HepG2 (cell line): ENCODE measurements around the gene GMEB2. TPM values are rescaled to one million over a fixed set of nuclear protein-coding genes. Genes with fewer than 3 reads are reported as not detected.

ENCODE experiments used
- ATAC-seq: fragments of 200-7000 bp; cut with Tn5 transposase; 3 replicates; pipeline ENCODE4 v1.9.1; 2020; ENCODE audit warnings: mild to moderate bottlenecking, moderate library complexity
- BruUV-seq: library from RNA; stranded (reverse); fragments of 400-500 nt; replicated peaks from 2 replicates; lab custom pipeline; 2021; lab: Mats Ljungman, UMichigan
- CTCF ChIA-PET: fragments of 300-600 bp; formaldehyde crosslinking; extraction: SDS; loops from one replicate; lab custom pipeline; 2021; ENCODE audit warnings: low total read pairs, inconsistent platforms, low intra/inter-chr PET ratio; lab: Yijun Ruan, JAX
- POLR2A ChIA-PET: fragments of 350-600 bp; sonication (Branson Sonifier 250); formaldehyde crosslinking; loops from one replicate; lab custom pipeline; 2020; ENCODE audit warnings: antibody characterized with exemption, inconsistent platforms; lab: Yijun Ruan, JAX
- DNase-seq: peaks from one replicate; pipeline ENCODE4 v3.0.0-alpha.2; 2015; ENCODE audit warnings: low spot score
- FAIRE-seq: peaks from 3 replicates; lab custom pipeline; 2011; peaks lifted over from hg19 to GRCh38; lab: Jason Lieb, UNC
- H2AFZ ChIP-seq: one replicate; pipeline ENCODE4 v1.6.1; 2011; ENCODE audit warnings: low read length, inconsistent platforms
- H3K27ac ChIP-seq: fragments of 300-600 bp; 3 replicates; pipeline ENCODE4 v1.8.0; 2011; ENCODE audit warnings: mixed run types, mild to moderate bottlenecking, mixed read lengths, low read length, inconsistent platforms; ENCODE audit not compliant: insufficient read depth; ENCODE audit errors: extremely low read length
- H3K27me3 ChIP-seq, 2 experiments: fragments of 200-600 bp in 1 of 2; 2 replicates in 1 of 2; 3 replicates in 1 of 2; pipeline versions ENCODE4 v1.6.0 to v1.8.0; 2011; ENCODE audit warnings: low read length in 2 of 2, mild to moderate bottlenecking in 2 of 2, moderate library complexity in 2 of 2, inconsistent platforms in 1 of 2; ENCODE audit not compliant: insufficient read depth in 2 of 2, control insufficient read depth in 1 of 2
- H3K36me3 ChIP-seq, 2 experiments: fragments of 200-600 bp in 1 of 2; replicated peaks in 1 of 2; 2 replicates in 1 of 2; 3 replicates in 1 of 2; pipeline versions ENCODE4 v1.5.1 to v1.8.0; 2011; ENCODE audit warnings: low read length in 2 of 2, inconsistent platforms in 1 of 2; ENCODE audit not compliant: insufficient read depth in 2 of 2, control insufficient read depth in 1 of 2
- H3K4me1 ChIP-seq: 2 replicates; pipeline ENCODE4 v1.5.1; 2012; ENCODE audit warnings: low read length, inconsistent platforms; ENCODE audit not compliant: insufficient read depth
- H3K4me2 ChIP-seq: 2 replicates; pipeline ENCODE4 v1.6.0; 2011; ENCODE audit warnings: low read depth, low read length, inconsistent platforms
- H3K4me3 ChIP-seq, 3 experiments: fragments of 200-600 bp in 1 of 3; sonication (generic), shearing (Covaris generic) in 1 of 3; replicated peaks in 1 of 3; 2 replicates each; pipeline ENCODE4 v1.5.1; 2011 to 2016; ENCODE audit warnings: low read length in 3 of 3, inconsistent platforms in 2 of 3, low read depth in 2 of 3, mild to moderate bottlenecking in 2 of 3, control low read depth in 1 of 3, mixed read lengths in 1 of 3; ENCODE audit not compliant: insufficient read depth in 1 of 3
- H3K79me2 ChIP-seq: one replicate; pipeline ENCODE4 v1.6.1; 2011; ENCODE audit warnings: low read length, inconsistent platforms; ENCODE audit not compliant: insufficient read depth
- H3K9ac ChIP-seq: 2 replicates; pipeline ENCODE4 v1.6.0; 2011; ENCODE audit warnings: mild to moderate bottlenecking, low read depth, low read length, inconsistent platforms; ENCODE audit not compliant: insufficient read depth
- H3K9me3 ChIP-seq: 2 replicates; pipeline ENCODE4 v1.5.1; 2012; ENCODE audit warnings: mild to moderate bottlenecking, low read length
- H4K20me1 ChIP-seq: 2 replicates; pipeline ENCODE4 v1.6.0; 2011; ENCODE audit warnings: inconsistent platforms, mild to moderate bottlenecking, low read length, moderate library complexity; ENCODE audit not compliant: insufficient read depth
- AHDC1 ChIP-seq: sonication (generic); formaldehyde crosslinking; IDR thresholded peaks from 2 replicates; pipeline ENCODE4 v1.5.1; 2020; ENCODE audit warnings: mild to moderate bottlenecking, missing genetic modification reagents, borderline replicate concordance
- CCAR2 ChIP-seq: fragments of 200-400 bp; formaldehyde crosslinking; optimal IDR thresholded peaks from 2 replicates; pipeline ENCODE3; 2018; ENCODE audit warnings: low read depth, mild to moderate bottlenecking, low read length, moderate library complexity
- KLF13 ChIP-seq: sonication (generic); formaldehyde crosslinking; IDR thresholded peaks from 2 replicates; pipeline ENCODE4 v1.4.0; 2020; ENCODE audit warnings: mild to moderate bottlenecking, missing genetic modification reagents
- MEF2D ChIP-seq: sonication (generic); formaldehyde crosslinking; IDR thresholded peaks from 2 replicates; pipeline ENCODE4 v1.5.1; 2020; ENCODE audit warnings: mild to moderate bottlenecking, missing genetic modification reagents
- NFIB ChIP-seq: sonication (generic); formaldehyde crosslinking; IDR thresholded peaks from 2 replicates; pipeline ENCODE4 v1.9.0; 2021; ENCODE audit warnings: missing genetic modification reagents, mild to moderate bottlenecking, borderline replicate concordance
- ZMYM2 ChIP-seq: sonication (generic); formaldehyde crosslinking; IDR thresholded peaks from 2 replicates; pipeline ENCODE4 v1.8.0; 2022; ENCODE audit warnings: mild to moderate bottlenecking, missing genetic modification reagents
- ZMYM4 ChIP-seq: sonication (generic); formaldehyde crosslinking; IDR thresholded peaks from 2 replicates; pipeline ENCODE4 v1.8.1; 2023; ENCODE audit warnings: mild to moderate bottlenecking, missing genetic modification reagents
- ZNF253 ChIP-seq: sonication (generic); formaldehyde crosslinking; IDR thresholded peaks from 2 replicates; pipeline ENCODE4 v1.8.0; 2022; ENCODE audit warnings: mild to moderate bottlenecking, missing genetic modification reagents, borderline replicate concordance
- ZNF431 ChIP-seq: sonication (generic); formaldehyde crosslinking; IDR thresholded peaks from 2 replicates; pipeline ENCODE4 v1.9.0; 2022; ENCODE audit warnings: missing genetic modification reagents, low read depth, mild to moderate bottlenecking, borderline replicate concordance
- ZNF44 ChIP-seq: sonication (generic); formaldehyde crosslinking; IDR thresholded peaks from 2 replicates; pipeline ENCODE4 v1.5.1; 2020; ENCODE audit warnings: mild to moderate bottlenecking, missing genetic modification reagents
- ZNF512B ChIP-seq: sonication (generic); formaldehyde crosslinking; IDR thresholded peaks from 2 replicates; pipeline ENCODE4 v1.5.1; 2020; ENCODE audit warnings: missing genetic modification reagents, mild to moderate bottlenecking, borderline replicate concordance
- ZNF567 ChIP-seq: sonication (generic); formaldehyde crosslinking; IDR thresholded peaks from 2 replicates; pipeline ENCODE4 v1.8.1; 2023; ENCODE audit warnings: mild to moderate bottlenecking, missing genetic modification reagents, borderline replicate concordance
- WGBS: methylation state at CpG from one replicate; pipeline ENCODE4 v1.1.6; 2017; ENCODE audit warnings: low lambda C conversion rate; 5-methylcytosine and 5-hydroxymethylcytosine counted together
- in situ Hi-C: cut with HindIII; loops from 2 replicates; pipeline ENCODE4 v1.10.0; 2017; ENCODE audit warnings: low pct_unique_long_range_greater_than_20kb; ENCODE audit not compliant: extremely low pct_ligation_motif_present
- intact Hi-C: fragments of 100-400 bp; cut with micrococcal nuclease; formaldehyde crosslinking; loops from one replicate; pipeline ENCODE4 v1.10.0; 2022; ENCODE audit not compliant: unreplicated experiment
- polyA plus RNA-seq, 8 experiments: library from polyadenylated mRNA; depleted of rRNA in 3 of 8; stranded (reverse) in 7 of 8; unstranded in 1 of 8; fragments of >200 nt; fragmentation: Illumina TruSeq in 4 of 8; extraction: Trizol in 4 of 8; gene quantifications; 2 replicates each; pipeline versions ENCODE4 v1.2.1 to v1.2.3, GENCODE V29; 2011 to 2016; ENCODE audit warnings: low read depth in 4 of 8, missing spikeins in 1 of 8, mixed read lengths in 1 of 8; ENCODE audit not compliant: insufficient read depth in 1 of 8
- total RNA-seq, 5 experiments: library from RNA; depleted of rRNA; stranded (reverse); fragments of >200 nt; fragmentation: Illumina TruSeq; extraction: Trizol; gene quantifications; 2 replicates each; pipeline ENCODE4 v1.2.3, GENCODE V29; 2016; ENCODE audit warnings: low read depth in 1 of 5
- TF ChIP-seq, protein P1 (sequence below): IDR thresholded peaks from 2 replicates; pipeline ENCODE4 v1.6.1; 2016; ENCODE audit warnings: missing biosample characterization, missing genetic modification reagents, low read depth

The GMEB2 gene
- total and polyA plus RNA-seq, 2 of the 13 experiments (the other 11 are each of a cell fraction or from before 2014, with no cell fraction given): 10.6 to 12.4 TPM

- POLR2A ChIA-PET: interaction anchor here (2.6 kb wide), 1 partner anchor 11 kb away, joined by 19 read pairs; no protein-coding TSS in a partner anchor
- in situ Hi-C loops (no loop called here), intact Hi-C loops (no loop called here)
- H3K4me1 ChIP-seq: peaks cover 40% of the 10 kb centered on the region
- CTCF ChIA-PET: interaction anchor here (2.8 kb wide), 1 partner anchor 34 kb away, joined by 22 read pairs; the partner anchor contains the start of gene PTK6
- 97% methylated on average over 41 of the region's 48 CpGs for WGBS
- no peaks in the 10 kb centered on the region for H3K36me3 ChIP-seq
- BruUV-seq: no TSS peak
- no peaks in the 10 kb centered on the region for H3K79me2 ChIP-seq
- DNase-seq: no peak
- no peak overlapping the region for H3K4me2 ChIP-seq
- H2AFZ ChIP-seq: no peak overlapping the region
- FAIRE-seq: no peak
- H3K4me3 ChIP-seq: no peak overlapping the region; a peak in 1 of 6 replicates
- H4K20me1 ChIP-seq: peaks cover 2% of the 10 kb centered on the region; the same call in 1 of the 2 replicates
- H3K9me3 ChIP-seq: no peaks in the 10 kb centered on the region
- H3K27me3 ChIP-seq: peaks cover 0 to 5% of the 10 kb centered on the region in 2 experiments; a peak in 1 of 5 replicates
- ATAC-seq: no peak
- H3K9ac ChIP-seq: no peak overlapping the region; the same call in 1 of the 2 replicates
- H3K27ac ChIP-seq: no peak overlapping the region
- TF ChIP-seq ZNF512B: no peak
- TF ChIP-seq ZNF253: peak; percentile 67; the same call in 1 of the 2 replicates
- TF ChIP-seq AHDC1 (CRISPR knock-in tag): no peak
- 0 out of 2 replicates have a peak, but pooled peaks have one; percentile 17 for TF ChIP-seq ZNF567 (CRISPR knock-in tag)
- TF ChIP-seq MEF2D: no peak
- peak; percentile 78; the same call in 1 of the 2 replicates for TF ChIP-seq KLF13 (CRISPR knock-in tag)
- TF ChIP-seq NFIB: 0 out of 2 replicates have a peak, but pooled peaks have one; percentile 34
- TF ChIP-seq CCAR2: no peak
- TF ChIP-seq, protein P1, sequence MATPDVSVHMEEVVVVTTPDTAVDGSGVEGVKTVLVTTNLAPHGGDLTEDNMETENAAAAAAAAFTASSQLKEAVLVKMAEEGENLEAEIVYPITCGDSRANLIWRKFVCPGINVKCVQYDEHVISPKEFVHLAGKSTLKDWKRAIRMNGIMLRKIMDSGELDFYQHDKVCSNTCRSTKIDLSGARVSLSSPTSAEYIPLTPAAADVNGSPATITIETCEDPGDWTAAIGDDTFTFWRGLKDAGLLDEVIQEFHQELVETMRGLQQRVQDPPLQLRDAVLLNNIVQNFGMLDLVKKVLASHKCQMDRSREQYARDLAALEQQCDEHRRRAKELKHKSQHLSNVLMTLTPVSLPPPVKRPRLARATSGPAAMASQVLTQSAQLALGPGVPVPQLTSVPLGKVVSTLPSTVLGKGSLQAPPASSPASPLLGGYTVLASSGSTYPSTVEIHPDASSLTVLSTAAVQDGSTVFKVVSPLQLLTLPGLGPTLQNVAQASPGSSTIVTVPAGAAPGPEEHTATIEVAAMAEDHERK (CRISPR knock-in tag): no peak
- TF ChIP-seq ZNF44: no peak
- TF ChIP-seq ZNF431 (CRISPR knock-in tag): no peak
- no peak for TF ChIP-seq ZMYM4 (CRISPR knock-in tag)
- no peak for TF ChIP-seq ZMYM2 (CRISPR knock-in tag)
Measured at GRCh38 chr20:63572071-63572787, 54.7 kb downstream of the GMEB2 start.
